Measurements from ENCODE around the gene U2AF2. TPM values are rescaled to one million over a fixed set of nuclear protein-coding genes. Genes with fewer than 3 reads are reported as not detected.
A peak's percentile ranks its signal among the peaks of the same experiment; 100 is the strongest.

The U2AF2 gene
- total and polyA plus RNA-seq, 3 experiments from 2014 or later: 9.5 to 386 (median 374) TPM

GRCh38 chr19:55692681-55693081 is 37.8 kb downstream of the U2AF2 start:
- peak in 1 of 5 donors; percentile 39 for DNase-seq
- POLR2A ChIA-PET: no interaction called here

GRCh38 chr19:55693336-55693974 is 38.6 kb downstream of the U2AF2 start:
- H3K4me3 ChIP-seq (ENCODE audit: low read length): no peak overlapping the region
- H3K27me3 ChIP-seq (ENCODE audit: insufficient read depth, low read length, poor library complexity, severe bottlenecking): no peaks in the 10 kb centered on the region
- Mint-ChIP-seq H3K4me1 (no peaks in the 10 kb centered on the region), H3K9me3 (no peaks in the 10 kb centered on the region), H3K4me3 (no peak overlapping the region), H3K27ac (no peak overlapping the region), H3K27me3 (no peaks in the 10 kb centered on the region), H3K36me3 (peaks cover 0 to 78% (median 7%) of the 10 kb centered on the region in 3 donors)
- peak in 1 of 5 donors; percentile 42 for DNase-seq
- CTCF ChIA-PET: no interaction called here
- peaks cover 28% of the 10 kb centered on the region for H3K36me3 ChIP-seq (ENCODE audit: insufficient read depth, low read length)
- H3K27ac ChIP-seq (ENCODE audit: low read depth, low read length): no peak overlapping the region
- no peaks in the 10 kb centered on the region for H3K9me3 ChIP-seq (ENCODE audit: low read length)
- POLR2A ChIA-PET: no interaction called here
- H3K4me1 ChIP-seq (ENCODE audit: insufficient read depth, low read length): no peaks in the 10 kb centered on the region

More at GRCh38 chr19:55692681-55693081, 37.8 kb downstream of the U2AF2 start:
- Mint-ChIP-seq H3K36me3 (peaks cover 0 to 79% (median 7%) of the 10 kb centered on the region in 3 donors), H3K4me1 (no peaks in the 10 kb centered on the region), H3K9me3 (no peaks in the 10 kb centered on the region), H3K27ac (no peak overlapping the region), H3K4me3 (no peak overlapping the region), H3K27me3 (no peaks in the 10 kb centered on the region)
- Histone ChIP-seq H3K27me3 (ENCODE audit: insufficient read depth, low read length, poor library complexity, severe bottlenecking) (no peaks in the 10 kb centered on the region), H3K9me3 (ENCODE audit: low read length) (no peaks in the 10 kb centered on the region), H3K27ac (ENCODE audit: low read depth, low read length) (no peak overlapping the region), H3K4me1 (ENCODE audit: insufficient read depth, low read length) (no peaks in the 10 kb centered on the region), H3K4me3 (ENCODE audit: low read length) (no peak overlapping the region), H3K36me3 (ENCODE audit: insufficient read depth, low read length) (peaks cover 28% of the 10 kb centered on the region)
- CTCF ChIA-PET: no interaction called here

GRCh38 chr19:55694241-55694655 is 39.4 kb downstream of the U2AF2 start:
- no peaks in the 10 kb centered on the region for H3K27me3 Mint-ChIP-seq
- no peak for DNase-seq
- no peak overlapping the region for H3K4me3 Mint-ChIP-seq
- Histone ChIP-seq H3K27ac (ENCODE audit: low read depth, low read length) (no peak overlapping the region), H3K27me3 (ENCODE audit: insufficient read depth, low read length, poor library complexity, severe bottlenecking) (no peaks in the 10 kb centered on the region), H3K36me3 (ENCODE audit: insufficient read depth, low read length) (peaks cover 27% of the 10 kb centered on the region), H3K4me1 (ENCODE audit: insufficient read depth, low read length) (no peaks in the 10 kb centered on the region), H3K4me3 (ENCODE audit: low read length) (no peak overlapping the region), H3K9me3 (ENCODE audit: low read length) (no peaks in the 10 kb centered on the region)
- ChIA-PET POLR2A (no interaction called here), CTCF (no interaction called here)
- H3K36me3 Mint-ChIP-seq: peaks cover 0 to 78% (median 7%) of the 10 kb centered on the region in 3 donors
- no peaks in the 10 kb centered on the region for H3K9me3 Mint-ChIP-seq
- no peaks in the 10 kb centered on the region for H3K4me1 Mint-ChIP-seq
- no peak overlapping the region for H3K27ac Mint-ChIP-seq

GRCh38 chr19:55694656-55695491 is 40.0 kb downstream of the U2AF2 start:
- DNase-seq: no peak
- Mint-ChIP-seq H3K36me3 (peaks cover 0 to 76% (median 7%) of the 10 kb centered on the region in 3 donors), H3K4me1 (no peaks in the 10 kb centered on the region)

GRCh38 chr19:55695511-55696290 is 40.9 kb downstream of the U2AF2 start:
- Histone ChIP-seq H3K9me3 (ENCODE audit: low read length) (no peaks in the 10 kb centered on the region), H3K4me3 (ENCODE audit: low read length) (no peak overlapping the region), H3K27me3 (ENCODE audit: insufficient read depth, low read length, poor library complexity, severe bottlenecking) (no peaks in the 10 kb centered on the region), H3K4me1 (ENCODE audit: insufficient read depth, low read length) (no peaks in the 10 kb centered on the region), H3K27ac (ENCODE audit: low read depth, low read length) (no peak overlapping the region), H3K36me3 (ENCODE audit: insufficient read depth, low read length) (peaks cover 19% of the 10 kb centered on the region)
- POLR2A ChIA-PET: no interaction called here
- H3K36me3 Mint-ChIP-seq: peaks cover 0 to 72% (median 7%) of the 10 kb centered on the region in 3 donors
- CTCF ChIA-PET: no interaction called here
- H3K9me3 Mint-ChIP-seq: no peaks in the 10 kb centered on the region
- no peaks in the 10 kb centered on the region for H3K4me1 Mint-ChIP-seq
- H3K4me3 Mint-ChIP-seq: no peak overlapping the region
- no peaks in the 10 kb centered on the region for H3K27me3 Mint-ChIP-seq
- no peak for DNase-seq
- no peak overlapping the region for H3K27ac Mint-ChIP-seq

More at GRCh38 chr19:55694656-55695491, 40.0 kb downstream of the U2AF2 start:
- H3K27ac ChIP-seq (ENCODE audit: low read depth, low read length): no peak overlapping the region
- no peak overlapping the region for H3K4me3 Mint-ChIP-seq
- H3K27ac Mint-ChIP-seq: peak overlapping the region in 1 of 8 donors; percentile 41
- H3K4me1 ChIP-seq (ENCODE audit: insufficient read depth, low read length): no peaks in the 10 kb centered on the region
- no peak overlapping the region for H3K4me3 ChIP-seq (ENCODE audit: low read length)
- H3K9me3 Mint-ChIP-seq: no peaks in the 10 kb centered on the region
- H3K36me3 ChIP-seq (ENCODE audit: insufficient read depth, low read length): peaks cover 23% of the 10 kb centered on the region
- ChIA-PET CTCF (no interaction called here), POLR2A (no interaction called here)
- H3K27me3 Mint-ChIP-seq: no peaks in the 10 kb centered on the region
- no peaks in the 10 kb centered on the region for H3K9me3 ChIP-seq (ENCODE audit: low read length)
- H3K27me3 ChIP-seq (ENCODE audit: insufficient read depth, low read length, poor library complexity, severe bottlenecking): no peaks in the 10 kb centered on the region

GRCh38 chr19:55696301-55697068 is 41.6 kb downstream of the U2AF2 start:
- CTCF ChIA-PET: no interaction called here
- Mint-ChIP-seq H3K36me3 (peaks cover 0 to 68% (median 4%) of the 10 kb centered on the region in 3 donors), H3K9me3 (no peaks in the 10 kb centered on the region), H3K27me3 (no peaks in the 10 kb centered on the region), H3K27ac (peak overlapping the region in 1 of 8 donors; percentile 62), H3K4me3 (no peak overlapping the region), H3K4me1 (no peaks in the 10 kb centered on the region)
- no peaks in the 10 kb centered on the region for H3K27me3 ChIP-seq (ENCODE audit: insufficient read depth, low read length, poor library complexity, severe bottlenecking)
- POLR2A ChIA-PET: no interaction called here
- H3K4me1 ChIP-seq (ENCODE audit: insufficient read depth, low read length): no peaks in the 10 kb centered on the region
- peaks cover 19% of the 10 kb centered on the region for H3K36me3 ChIP-seq (ENCODE audit: insufficient read depth, low read length)
- no peak overlapping the region for H3K4me3 ChIP-seq (ENCODE audit: low read length)
- no peaks in the 10 kb centered on the region for H3K9me3 ChIP-seq (ENCODE audit: low read length)
- no peak for DNase-seq
- H3K27ac ChIP-seq (ENCODE audit: low read depth, low read length): no peak overlapping the region

GRCh38 chr19:55697069-55697440 is 42.2 kb downstream of the U2AF2 start:
- Mint-ChIP-seq H3K4me3 (no peak overlapping the region), H3K4me1 (no peaks in the 10 kb centered on the region), H3K36me3 (peaks cover 0 to 68% (median 4%) of the 10 kb centered on the region in 3 donors), H3K9me3 (no peaks in the 10 kb centered on the region), H3K27me3 (no peaks in the 10 kb centered on the region), H3K27ac (no peak overlapping the region)
- H3K36me3 ChIP-seq (ENCODE audit: insufficient read depth, low read length): peaks cover 19% of the 10 kb centered on the region
- no peaks in the 10 kb centered on the region for H3K27me3 ChIP-seq (ENCODE audit: insufficient read depth, low read length, poor library complexity, severe bottlenecking)
- H3K9me3 ChIP-seq (ENCODE audit: low read length): no peaks in the 10 kb centered on the region
- no peak for DNase-seq
- no peaks in the 10 kb centered on the region for H3K4me1 ChIP-seq (ENCODE audit: insufficient read depth, low read length)
- CTCF ChIA-PET: no interaction called here
- POLR2A ChIA-PET: no interaction called here
- H3K4me3 ChIP-seq (ENCODE audit: low read length): no peak overlapping the region
- no peak overlapping the region for H3K27ac ChIP-seq (ENCODE audit: low read depth, low read length)

All from CD8-positive, alpha-beta memory T cell (primary cell).